ENCODE results near the gene RFPL2. TPM values are rescaled to one million over a fixed set of nuclear protein-coding genes. Genes with fewer than 3 reads are reported as not detected.

Gene RFPL2
- under 1 TPM; 0.31 to 0.50 TPM for total RNA-seq

GRCh38 chr22:32204856-32205722, at the start of gene RFPL2:
RFPL2 (minus strand) TSS chr22:32205073; CDS start chr22:32202451, 2,622 bp downstream.

GRCh38 chr22:32158712-32159533, 46.0 kb downstream of the RFPL2 start, which contains the start of gene C22orf42:
C22orf42 (minus strand) TSS chr22:32159303; CDS start chr22:32159215, 88 bp downstream.

Other genes starting within 250 kb of the RFPL2 start
- not detected for gene SLC5A1, start 161.8 kb downstream of the RFPL2 start, total RNA-seq
- not detected for gene C22orf42, start 45.8 kb downstream of the RFPL2 start, total RNA-seq
- gene SLC5A4, start 50.3 kb upstream of the RFPL2 start, total RNA-seq: not detected
- gene RFPL3, start 152.8 kb upstream of the RFPL2 start, total RNA-seq: not detected
- gene RTCB, start 207.2 kb upstream of the RFPL2 start, total RNA-seq: 10 to 100 TPM; 45.6 to 46.5 TPM